A549 (cell line): ENCODE data around the gene CD2AP.

Source experiments
- CTCF ChIP-seq: fragments of >200 bp; sonication (Bioruptor Twin); formaldehyde crosslinking; IDR thresholded peaks from 3 replicates; pipeline ENCODE4 v1.5.1; 2016
- ELK1 ChIP-seq: fragments of 150-350 bp; IDR thresholded peaks from 2 replicates; pipeline ENCODE4 v1.6.1; 2014; ENCODE audit warnings: low read depth, mild to moderate bottlenecking, low read length
- EP300 ChIP-seq, 2 experiments: fragments of >200 bp; sonication (Bioruptor Twin); formaldehyde crosslinking; IDR thresholded peaks; 2 replicates in 1 of 2; 3 replicates in 1 of 2; pipeline ENCODE4 v1.6.1; 2016 to 2017
- HEYL ChIP-seq: fragments of 250-450 bp; sonication (Bioruptor Pico); IDR thresholded peaks from 2 replicates; pipeline ENCODE4 v1.8.0; 2021; ENCODE audit warnings: mild to moderate bottlenecking, moderate library complexity
- KDM1A ChIP-seq: fragments of 200-600 bp; sonication (generic); IDR thresholded peaks from 2 replicates; pipeline ENCODE4 v1.6.1; 2016; ENCODE audit warnings: low read depth, mild to moderate bottlenecking
- MAFK ChIP-seq: fragments of 450-650 bp; IDR thresholded peaks from 2 replicates; pipeline ENCODE4 v1.6.1; 2014; ENCODE audit not compliant: partially characterized antibody
- MAX ChIP-seq: IDR thresholded peaks from 2 replicates; pipeline ENCODE4 v1.6.1; 2012
- PHF8 ChIP-seq: fragments of 200-600 bp; sonication (generic); IDR thresholded peaks from 2 replicates; pipeline ENCODE4 v1.6.1; 2016; ENCODE audit warnings: low read depth, mild to moderate bottlenecking, antibody characterized with exemption, moderate library complexity, borderline replicate concordance
- RAD21 ChIP-seq, 2 experiments: fragments of >200 bp in 1 of 2; sonication (Bioruptor Twin) in 1 of 2; formaldehyde crosslinking in 1 of 2; IDR thresholded peaks in 1 of 2; conservative IDR thresholded peaks in 1 of 2; 2 replicates in 1 of 2; 3 replicates in 1 of 2; pipeline ENCODE4 v1.6.1; 2012 to 2018; ENCODE audit warnings: inconsistent platforms in 1 of 2
- RARB ChIP-seq: fragments of 250-450 bp; sonication (Bioruptor Pico); IDR thresholded peaks from 2 replicates; pipeline ENCODE4 v1.8.0; 2021; ENCODE audit warnings: mild to moderate bottlenecking, moderate library complexity
- RFX5 ChIP-seq: fragments of 450-650 bp; IDR thresholded peaks from 2 replicates; pipeline ENCODE4 v1.7.1; 2014; ENCODE audit warnings: antibody characterized with exemption, mild to moderate bottlenecking, moderate library complexity
- SMC3 ChIP-seq: fragments of >200 bp; sonication (Bioruptor Twin); formaldehyde crosslinking; IDR thresholded peaks from 3 replicates; pipeline ENCODE4 v1.6.1; 2018; ENCODE audit warnings: inconsistent platforms
- TP53 ChIP-seq: fragments of 250-450 bp; sonication (Bioruptor Pico); IDR thresholded peaks from 2 replicates; pipeline ENCODE4 v1.5.0; 2021; ENCODE audit warnings: mild to moderate bottlenecking, moderate library complexity
- USF2 ChIP-seq: fragments of 450-650 bp; IDR thresholded peaks from 2 replicates; pipeline ENCODE4 v1.6.1; 2014; ENCODE audit warnings: antibody characterized with exemption

GRCh38 chr6:47529734-47530133 is 52.1 kb downstream of the CD2AP start:
- no peak for TF ChIP-seq RAD21 (conservative IDR thresholded peaks at IDR 0.05 in 1 of 2, IDR thresholded peaks at IDR 0.05 in 1 of 2)
- no peak for TF ChIP-seq CTCF
- no peak for TF ChIP-seq KDM1A
- no peak for TF ChIP-seq SMC3
- TF ChIP-seq TP53 (CRISPR knock-in tag), result no peak
- no peak for TF ChIP-seq MAX
- no peak for TF ChIP-seq USF2
- TF ChIP-seq MAFK, result no peak
- TF ChIP-seq ELK1, result no peak
- TF ChIP-seq HEYL (CRISPR knock-in tag), result no peak
- TF ChIP-seq RARB (CRISPR knock-in tag), result no peak
- no peak for TF ChIP-seq EP300 (IDR thresholded peaks at IDR 0.05)
- no peak for TF ChIP-seq PHF8
- no peak for TF ChIP-seq RFX5
